ENCODE measurements around the gene TRIM66. TPM values are rescaled to one million over a fixed set of nuclear protein-coding genes. Genes with fewer than 3 reads are reported as not detected.

TRIM66 gene
- polyA plus RNA-seq, 3 donors = 0.04 to 12.0 (median 0.47) TPM

GRCh38 chr11:8574798-8575197, 107.7 kb downstream of the TRIM66 start:
- peak overlapping the region in 1 of 2 donors; percentile 6 for H3K4me3 Mint-ChIP-seq
- Histone ChIP-seq H4K20me1 (ENCODE audit: insufficient read depth, low read length) (no peaks in the 10 kb centered on the region), H3K4me1 (ENCODE audit: control insufficient read depth in 1 of 2, insufficient read depth in 2 of 2, low read length in 2 of 2) (no peaks in the 10 kb centered on the region), H3K79me2 (ENCODE audit: insufficient read depth, low read length) (no peaks in the 10 kb centered on the region), H3K27ac (ENCODE audit: low read depth in 1 of 2, low read length in 2 of 2) (no peak overlapping the region), H3K9ac (ENCODE audit: insufficient read depth, low read length, poor library complexity, severe bottlenecking) (no peak overlapping the region), H3K36me3 (replicated peaks in 1 of 2; ENCODE audit: control insufficient read depth in 1 of 2, insufficient read depth in 2 of 2, low read length in 2 of 2) (no peaks in the 10 kb centered on the region), H3K27me3 (ENCODE audit: control insufficient read depth in 2 of 2, insufficient read depth in 2 of 2, low read length in 2 of 2) (no peaks in the 10 kb centered on the region), H3K4me3 (replicated peaks in 1 of 3; ENCODE audit: low read depth in 2 of 3, low read length in 3 of 3) (no peak overlapping the region), H3K9me3 (replicated peaks in 1 of 2; ENCODE audit: control insufficient read depth in 1 of 2, insufficient read depth in 1 of 2, low read length in 2 of 2) (no peaks in the 10 kb centered on the region), H3K4me2 (replicated peaks; ENCODE audit: extremely low read depth, low read length, poor library complexity, severe bottlenecking) (no peak overlapping the region), H2AFZ (ENCODE audit: insufficient read depth, low read depth, low read length, poor library complexity, severe bottlenecking) (no peak overlapping the region)
- H3K9me3 Mint-ChIP-seq = peaks cover 0 to 3% (median 0%) of the 10 kb centered on the region in 7 donors
- H3K27me3 Mint-ChIP-seq (ENCODE audit: low read depth in 3 of 3) = no peaks in the 10 kb centered on the region
- intact Hi-C loops (cut with micrococcal nuclease) = no loop called here
- peak overlapping the region in 2 of 7 donors; percentile 39 to 70 for H3K27ac Mint-ChIP-seq
- H3K4me1 Mint-ChIP-seq = no peaks in the 10 kb centered on the region
- no peak for DNase-seq
- WGBS (ENCODE audit: insufficient coverage) = 89% methylated on average over 1 of the region's 1 CpG
- no peak for TF ChIP-seq CTCF (IDR thresholded peaks at IDR 0.05)
- H3K36me3 Mint-ChIP-seq = no peaks in the 10 kb centered on the region

GRCh38 chr11:8573777-8574176, 108.7 kb downstream of the TRIM66 start:
- Mint-ChIP-seq H3K4me3 (no peak overlapping the region), H3K9me3 (no peaks in the 10 kb centered on the region), H3K4me1 (no peaks in the 10 kb centered on the region), H3K27ac (no peak overlapping the region), H3K27me3 (ENCODE audit: low read depth in 3 of 3) (no peaks in the 10 kb centered on the region), H3K36me3 (no peaks in the 10 kb centered on the region)
- Histone ChIP-seq H3K9me3 (replicated peaks in 1 of 2; ENCODE audit: control insufficient read depth in 1 of 2, insufficient read depth in 1 of 2, low read length in 2 of 2) (no peaks in the 10 kb centered on the region), H3K27ac (ENCODE audit: low read depth in 1 of 2, low read length in 2 of 2) (no peak overlapping the region), H3K79me2 (ENCODE audit: insufficient read depth, low read length) (no peaks in the 10 kb centered on the region), H3K4me3 (replicated peaks in 1 of 3; ENCODE audit: low read depth in 2 of 3, low read length in 3 of 3) (no peak overlapping the region), H3K36me3 (replicated peaks in 1 of 2; ENCODE audit: control insufficient read depth in 1 of 2, insufficient read depth in 2 of 2, low read length in 2 of 2) (no peaks in the 10 kb centered on the region), H3K27me3 (ENCODE audit: control insufficient read depth in 2 of 2, insufficient read depth in 2 of 2, low read length in 2 of 2) (no peaks in the 10 kb centered on the region), H3K4me2 (replicated peaks; ENCODE audit: extremely low read depth, low read length, poor library complexity, severe bottlenecking) (no peak overlapping the region), H3K9ac (ENCODE audit: insufficient read depth, low read length, poor library complexity, severe bottlenecking) (no peak overlapping the region), H3K4me1 (ENCODE audit: control insufficient read depth in 1 of 2, insufficient read depth in 2 of 2, low read length in 2 of 2) (no peaks in the 10 kb centered on the region), H2AFZ (ENCODE audit: insufficient read depth, low read depth, low read length, poor library complexity, severe bottlenecking) (no peak overlapping the region), H4K20me1 (ENCODE audit: insufficient read depth, low read length) (no peaks in the 10 kb centered on the region)
- intact Hi-C loops (cut with micrococcal nuclease) = no loop called here
- no peak for DNase-seq
- no CpG with 5 or more reads among the region's 1 CpG for WGBS (ENCODE audit: insufficient coverage)
- TF ChIP-seq CTCF (IDR thresholded peaks at IDR 0.05) = no peak
